ENCODE measurements around the gene SBF2.
A peak's percentile ranks its signal among the peaks of the same experiment; 100 is the strongest.

The SBF2 gene

GRCh38 chr11:9783986-9784385 is 510.0 kb downstream of the SBF2 start:
- no peak for DNase-seq

GRCh38 chr11:9780929-9781328 is 513.1 kb downstream of the SBF2 start:
- DNase-seq, result no peak

- no peak for DNase-seq
Measured at GRCh38 chr11:9777525-9777924, 516.5 kb downstream of the SBF2 start.

GRCh38 chr11:9777066-9777465 is 517.0 kb downstream of the SBF2 start:
- DNase-seq, result no peak

- DNase-seq, result no peak
Measured at GRCh38 chr11:9776203-9776602, 517.8 kb downstream of the SBF2 start.

- DNase-seq, result no peak
Measured at GRCh38 chr11:9775398-9775779, 518.6 kb downstream of the SBF2 start.

GRCh38 chr11:9774591-9775397 is 519.2 kb downstream of the SBF2 start:
- DNase-seq, result no peak

- no peak for DNase-seq
Measured at GRCh38 chr11:9774109-9774508, 519.9 kb downstream of the SBF2 start.

GRCh38 chr11:9773524-9773923 is 520.5 kb downstream of the SBF2 start:
- no peak for DNase-seq

- DNase-seq, result no peak
Measured at GRCh38 chr11:9772218-9772617, 521.8 kb downstream of the SBF2 start.

GRCh38 chr11:9771071-9771511 is 522.9 kb downstream of the SBF2 start:
- no peak for DNase-seq

GRCh38 chr11:9769621-9770020 is 524.4 kb downstream of the SBF2 start:
- DNase-seq, result no peak

- no peak for DNase-seq
Measured at GRCh38 chr11:9765320-9766101, 528.5 kb downstream of the SBF2 start.

GRCh38 chr11:9763301-9763700 is 530.7 kb downstream of the SBF2 start:
- DNase-seq, result no peak

GRCh38 chr11:9762531-9762930 is 531.5 kb downstream of the SBF2 start:
- DNase-seq, result no peak

GRCh38 chr11:9761441-9761945 is 532.5 kb downstream of the SBF2 start:
- no peak for DNase-seq

GRCh38 chr11:9760193-9760575 is 533.8 kb downstream of the SBF2 start:
- DNase-seq, result peak in 43 of 51 donors; percentile 8 to 81 (median 56)

- peak in 24 of 51 donors; percentile 7 to 79 (median 28) for DNase-seq
Measured at GRCh38 chr11:9759519-9760192, 534.4 kb downstream of the SBF2 start.

- peak in 38 of 51 donors; percentile 15 to 67 (median 42) for DNase-seq
Measured at GRCh38 chr11:9758637-9759518, 535.1 kb downstream of the SBF2 start.

- peak in 49 of 51 donors; percentile 24 to 86 (median 66) for DNase-seq
Measured at GRCh38 chr11:9757809-9758636, 536.0 kb downstream of the SBF2 start.
